Activated CD4-positive, CD25-positive, alpha-beta regulatory T cell treated with anti-CD3 and anti-CD28 coated beads, Interleukin-2, amount 50 U/mL, for 16 hours (primary cell): Measurements from ENCODE around the gene PPP1CA.

Source experiments
- DNase-seq: peaks from one replicate; pipeline ENCODE4 v3.0.0-alpha.2; 2020; ENCODE audit warnings: low read depth, low spot score

PPP1CA gene

DNA sequence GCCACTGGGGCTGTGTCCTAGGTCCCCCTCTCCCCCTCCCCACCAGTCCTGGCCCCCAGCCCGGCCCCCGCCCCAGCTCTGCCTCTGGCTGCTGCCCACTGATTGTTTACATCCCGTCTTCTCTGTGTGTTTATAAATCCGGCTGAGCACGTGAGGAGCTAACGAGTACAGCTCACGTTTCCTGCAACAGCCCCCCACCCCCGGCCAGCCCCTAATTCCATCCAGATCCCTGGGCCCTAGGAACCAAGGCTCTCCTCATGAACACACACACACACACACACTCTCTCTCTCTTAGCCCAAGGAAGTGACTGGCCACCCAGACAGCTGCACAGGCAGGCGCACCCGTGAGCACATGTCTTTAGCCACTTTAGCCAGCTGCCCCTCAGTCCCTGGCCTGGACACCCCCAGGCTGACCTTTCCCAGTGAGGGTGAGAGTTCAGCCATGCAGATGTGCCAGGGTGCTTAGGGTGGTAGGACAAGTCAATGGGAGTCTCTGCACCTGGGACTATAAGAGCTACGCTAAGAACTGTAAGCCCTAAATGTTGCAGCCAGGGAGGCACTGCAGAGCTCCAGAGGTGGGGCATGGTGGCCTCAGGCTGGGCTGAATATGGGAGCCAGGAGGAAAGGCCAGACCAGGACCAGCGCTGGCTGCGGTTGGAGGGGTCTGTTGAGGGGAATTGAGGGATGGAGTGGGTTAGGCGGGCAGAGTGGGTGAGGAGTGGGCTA is 31.1 kb downstream of the PPP1CA start:
- no peak for DNase-seq

DNA sequence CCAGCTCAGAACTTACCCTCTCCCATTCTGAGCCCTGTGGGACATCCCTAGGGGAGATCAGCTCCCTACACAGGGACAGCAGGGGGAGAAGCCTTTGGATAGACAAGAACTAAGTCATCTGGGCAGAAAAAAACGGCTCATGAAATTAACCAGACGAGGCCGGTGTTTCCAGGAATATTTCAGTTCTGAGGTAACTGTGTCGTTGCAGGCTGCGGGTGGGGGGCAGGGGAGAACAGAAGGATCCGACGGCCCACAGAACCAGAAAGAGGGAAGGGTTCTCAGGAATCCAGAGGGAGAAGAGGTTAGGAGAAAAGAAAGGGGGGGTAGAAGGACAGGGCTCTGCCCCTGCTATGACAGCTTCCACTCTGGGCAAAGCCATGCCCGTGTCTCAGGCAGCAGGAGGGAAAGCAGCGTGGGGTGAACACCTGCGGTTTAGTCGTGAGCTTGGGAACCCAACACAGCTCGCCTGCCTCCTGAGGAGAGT is 31.8 kb downstream of the PPP1CA start:
- no peak for DNase-seq

DNA sequence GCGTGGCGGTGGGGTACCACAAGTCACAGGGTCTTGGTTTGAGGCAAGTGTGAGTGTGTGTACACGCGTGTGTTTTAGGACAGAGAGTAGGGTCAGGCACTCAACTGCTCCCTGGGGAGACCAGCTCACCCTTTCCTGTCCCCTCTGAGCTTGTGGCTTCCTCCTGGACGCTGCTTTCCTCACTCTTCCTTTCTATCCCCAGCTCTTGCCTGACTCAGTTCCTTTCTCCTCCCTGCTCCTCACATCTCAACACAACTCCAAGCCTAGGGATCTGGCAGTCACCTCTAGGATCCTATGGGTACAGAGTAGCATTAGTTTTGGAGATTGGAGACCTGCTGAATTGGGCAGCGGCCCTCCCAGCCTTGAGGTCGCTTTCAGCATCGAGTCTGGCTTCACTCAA is 32.4 kb downstream of the PPP1CA start:
- no peak for DNase-seq

DNA sequence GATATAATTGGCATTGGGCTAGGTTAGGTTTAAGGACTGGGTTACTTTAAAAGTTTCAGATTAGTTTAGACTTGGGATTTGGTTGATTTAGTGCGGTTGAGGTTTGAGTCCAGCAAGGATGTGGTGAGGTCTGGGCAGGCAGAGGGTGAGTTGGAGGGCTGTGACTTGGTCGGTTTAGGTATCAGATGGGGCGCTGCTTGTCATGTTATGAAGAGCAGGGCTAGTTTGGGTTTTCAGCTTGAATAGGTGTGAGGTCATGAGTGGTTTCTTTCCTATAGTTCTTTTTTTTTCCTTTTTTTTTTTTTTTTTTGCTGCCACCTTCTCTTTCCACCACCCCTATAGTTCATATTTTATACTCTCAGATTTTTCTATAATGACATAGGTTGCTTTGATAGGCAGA is 33.0 kb downstream of the PPP1CA start:
- no peak for DNase-seq

DNA sequence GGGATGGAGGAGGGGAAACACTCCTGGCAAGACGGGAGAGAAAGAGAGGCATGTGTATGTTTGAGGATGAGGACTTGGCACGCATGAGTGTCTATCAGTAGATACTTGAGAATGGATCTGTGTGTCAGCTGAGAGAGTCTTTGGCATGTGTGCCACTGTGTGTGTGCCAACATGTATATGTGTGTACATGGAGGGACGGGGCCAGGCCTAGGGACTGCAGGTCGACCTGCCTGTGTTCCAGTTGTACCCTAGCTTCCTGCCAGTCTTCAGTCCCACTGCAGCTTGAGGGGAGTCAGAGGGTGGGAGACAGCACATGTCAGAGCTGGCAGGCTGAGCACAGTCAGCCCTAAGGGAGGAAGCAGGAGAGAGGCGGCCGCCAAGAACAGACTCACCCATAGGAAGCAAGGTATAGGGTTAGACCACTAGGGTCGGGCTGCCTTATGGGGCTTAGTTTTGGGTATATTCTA is 33.9 kb downstream of the PPP1CA start:
- no peak for DNase-seq

DNA sequence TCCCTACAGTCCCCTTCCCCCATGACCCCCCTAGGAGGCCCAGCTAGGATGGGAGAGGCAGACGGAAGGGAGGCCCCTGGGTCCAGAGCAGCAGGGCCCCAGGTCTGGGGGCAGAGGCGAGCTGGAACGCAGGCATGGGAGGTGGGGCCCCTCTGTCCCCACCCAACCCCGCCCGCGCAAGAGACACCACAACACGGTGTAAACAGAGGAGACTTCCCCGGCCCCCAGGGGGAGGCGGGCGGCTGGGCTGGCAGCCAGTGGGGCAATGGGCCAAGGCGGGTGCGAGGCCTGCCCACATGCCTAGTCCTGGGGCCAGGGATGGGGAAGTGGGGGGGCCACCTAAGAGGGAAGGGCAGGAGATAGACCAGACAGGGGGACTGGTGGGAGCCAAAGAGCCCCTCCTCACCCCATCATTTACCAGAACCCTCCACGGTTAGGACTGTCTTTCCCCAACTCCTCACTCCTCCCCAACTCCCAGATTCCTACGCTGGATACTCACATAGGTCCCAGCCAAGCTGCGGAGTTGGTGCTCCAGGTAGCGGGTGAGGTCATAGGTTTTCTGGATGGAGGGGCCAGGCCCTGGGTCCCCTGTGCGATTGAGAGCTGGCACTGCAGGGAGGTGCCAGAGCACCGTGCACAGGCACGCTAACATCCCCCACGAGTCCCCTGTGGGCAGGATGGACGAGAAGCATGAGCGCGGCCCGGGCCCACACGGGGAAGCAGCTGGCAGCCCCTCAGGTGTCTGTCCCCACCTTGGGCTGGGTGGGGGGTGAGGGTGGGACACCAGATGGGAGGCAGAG is 34.5 kb downstream of the PPP1CA start:
- DNase-seq, result no peak

DNA sequence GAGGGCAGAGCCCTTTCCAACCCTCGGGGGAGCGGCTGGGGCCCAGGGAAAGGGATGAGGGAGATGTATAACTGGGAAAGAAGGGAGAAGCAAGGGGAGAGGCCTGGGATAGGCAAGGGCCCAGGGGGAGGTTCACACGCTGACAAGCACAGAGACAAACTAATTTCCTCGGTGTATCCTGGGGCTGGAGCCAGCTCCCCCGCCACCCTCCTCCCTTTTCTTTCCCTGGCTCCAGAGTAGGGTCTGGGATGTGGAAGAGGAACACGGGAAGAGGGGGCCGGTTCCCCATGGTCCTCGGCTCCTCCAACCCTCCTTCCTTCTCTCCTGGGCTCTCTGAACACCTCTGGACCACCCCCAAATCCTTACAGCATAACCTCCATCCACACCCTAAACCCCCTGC is 35.1 kb downstream of the PPP1CA start:
- no peak for DNase-seq

DNA sequence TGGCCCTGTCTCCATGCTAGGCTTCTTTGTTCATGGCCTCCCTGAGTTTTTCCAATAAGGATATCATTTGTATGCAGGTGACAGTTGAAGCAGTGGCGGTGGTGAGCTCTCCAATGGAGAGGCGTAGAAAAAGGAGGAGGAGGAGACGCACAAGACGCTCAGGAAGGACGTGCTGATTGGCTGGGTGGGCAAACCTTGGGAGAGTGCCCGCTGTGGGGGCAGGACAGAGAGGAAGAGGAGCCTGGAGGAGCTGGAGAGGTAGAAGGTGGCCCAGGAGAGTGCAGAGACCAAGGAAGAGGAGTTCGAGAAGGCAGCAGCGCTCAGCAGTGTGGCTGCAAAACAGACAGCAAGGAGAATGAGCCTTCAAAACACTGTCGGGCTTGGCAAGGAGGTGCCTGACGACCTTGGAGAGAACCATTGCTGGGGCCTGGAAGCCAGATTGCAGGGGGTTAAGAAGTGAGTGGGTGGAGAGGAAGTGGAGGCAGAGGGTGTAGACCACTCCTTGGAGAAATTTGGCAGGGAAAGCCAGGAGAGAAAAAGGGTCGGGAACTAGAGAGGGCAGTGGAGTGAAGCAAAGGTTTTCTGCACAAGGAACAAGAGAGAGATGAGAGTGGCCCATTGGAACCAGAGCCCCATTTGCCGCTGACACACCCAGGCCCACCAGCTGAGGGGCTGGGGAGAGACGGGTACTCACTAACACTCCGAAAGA is 35.8 kb downstream of the PPP1CA start:
- no peak for DNase-seq

DNA sequence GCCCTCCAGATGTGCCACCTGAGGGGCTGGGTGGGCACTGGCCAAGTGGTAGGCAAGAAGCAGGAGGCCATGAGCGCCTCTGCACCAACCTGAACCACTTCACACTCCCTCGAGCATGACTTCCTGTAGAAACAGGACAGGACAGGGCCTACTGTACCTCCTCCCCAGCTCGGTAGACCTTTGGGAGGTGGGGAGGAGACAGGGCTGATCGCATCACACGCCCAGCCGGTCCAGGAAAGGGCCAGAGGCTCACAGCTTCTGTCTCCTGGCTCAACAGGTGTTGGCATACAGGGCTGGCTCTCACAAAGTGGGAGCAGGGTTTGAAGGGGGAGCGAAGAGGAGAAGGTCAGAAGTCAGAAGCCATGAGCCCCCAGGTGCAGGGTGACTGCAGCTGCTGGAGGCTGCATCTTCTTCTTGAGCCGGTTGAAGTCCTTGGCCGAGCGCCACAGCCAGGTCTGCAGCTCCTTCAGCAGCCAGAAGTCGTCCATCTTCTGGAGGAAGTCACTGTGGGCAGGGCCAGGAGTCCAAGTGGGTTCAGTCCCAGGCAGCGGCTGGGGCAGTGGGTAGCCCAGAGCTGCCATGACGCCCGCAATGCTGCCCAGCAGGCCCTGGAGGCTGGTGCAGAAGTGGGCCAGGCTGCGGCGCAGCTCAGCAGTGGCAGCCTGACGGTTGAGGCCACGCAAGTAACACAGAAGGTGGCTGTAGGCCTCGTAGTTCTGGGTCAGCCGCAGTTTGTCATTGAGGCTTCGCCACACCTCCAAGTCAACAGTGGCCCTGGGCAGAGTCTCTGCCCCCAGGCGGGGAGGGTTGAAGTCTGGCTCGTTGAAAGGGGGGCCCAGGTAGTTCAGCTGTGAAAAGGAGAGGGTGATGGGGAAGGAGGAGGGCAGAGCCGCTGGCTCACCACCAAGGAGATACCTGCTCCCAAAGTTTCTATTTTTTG is 36.6 kb downstream of the PPP1CA start:
- no peak for DNase-seq

DNA sequence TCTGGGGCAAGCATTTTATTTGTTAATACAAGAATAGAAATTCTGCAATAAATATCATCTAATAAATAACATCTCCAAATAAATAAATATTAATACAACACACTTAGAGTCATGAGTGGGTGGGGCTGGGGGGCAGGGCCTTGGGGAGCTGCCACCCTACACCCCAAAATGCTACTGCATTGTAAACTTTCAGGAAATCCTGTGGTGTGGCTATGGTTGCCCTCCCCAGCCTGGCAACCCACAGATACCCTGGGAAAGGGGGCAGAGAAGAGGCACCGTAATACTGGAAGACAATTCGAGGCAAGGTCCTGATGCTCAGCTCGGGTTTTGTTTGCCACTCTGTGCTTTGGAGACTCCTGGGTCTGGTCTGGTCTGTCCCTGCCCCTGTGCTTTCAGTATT is 37.5 kb downstream of the PPP1CA start:
- DNase-seq, result no peak

DNA sequence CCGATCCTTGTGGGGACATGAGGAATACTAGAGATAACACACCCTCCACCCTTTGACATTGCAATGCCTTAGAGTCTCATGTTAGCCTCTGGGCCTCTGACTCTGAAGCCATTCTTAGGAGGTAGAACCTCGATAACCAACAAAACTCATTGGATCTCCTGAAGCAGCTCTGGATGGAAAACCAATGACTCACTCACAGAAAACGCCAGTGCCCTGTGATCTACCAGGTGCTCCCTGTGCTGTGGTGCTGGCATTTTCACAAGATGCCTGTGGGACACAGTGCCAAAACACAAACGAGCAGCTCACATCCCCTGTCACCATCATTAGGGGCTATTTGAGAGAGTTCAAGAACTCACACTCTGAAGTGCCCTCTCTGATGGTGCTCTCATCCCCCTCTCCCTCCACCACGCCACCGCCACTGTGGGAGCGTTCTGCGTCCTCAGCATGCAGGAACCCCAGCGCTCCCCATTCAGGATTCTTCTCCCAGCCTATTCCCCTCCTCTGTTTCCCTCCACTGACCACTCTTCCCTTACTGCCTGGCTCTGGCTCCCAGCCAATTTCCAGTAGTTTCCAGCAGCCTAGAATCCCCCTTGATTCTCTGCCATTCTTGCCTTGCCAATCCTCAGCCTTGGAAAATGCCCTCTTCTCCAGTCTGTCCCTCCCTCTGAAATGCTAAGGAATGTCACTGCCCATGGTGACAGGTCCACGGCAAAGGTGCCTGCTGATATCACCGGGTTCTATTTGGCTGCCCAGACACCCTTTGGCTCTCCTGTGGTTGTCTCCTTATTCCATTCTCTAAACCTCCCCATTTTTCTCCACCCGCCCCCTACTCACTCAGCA is 43.6 kb downstream of the PPP1CA start:
- DNase-seq, result no peak

DNA sequence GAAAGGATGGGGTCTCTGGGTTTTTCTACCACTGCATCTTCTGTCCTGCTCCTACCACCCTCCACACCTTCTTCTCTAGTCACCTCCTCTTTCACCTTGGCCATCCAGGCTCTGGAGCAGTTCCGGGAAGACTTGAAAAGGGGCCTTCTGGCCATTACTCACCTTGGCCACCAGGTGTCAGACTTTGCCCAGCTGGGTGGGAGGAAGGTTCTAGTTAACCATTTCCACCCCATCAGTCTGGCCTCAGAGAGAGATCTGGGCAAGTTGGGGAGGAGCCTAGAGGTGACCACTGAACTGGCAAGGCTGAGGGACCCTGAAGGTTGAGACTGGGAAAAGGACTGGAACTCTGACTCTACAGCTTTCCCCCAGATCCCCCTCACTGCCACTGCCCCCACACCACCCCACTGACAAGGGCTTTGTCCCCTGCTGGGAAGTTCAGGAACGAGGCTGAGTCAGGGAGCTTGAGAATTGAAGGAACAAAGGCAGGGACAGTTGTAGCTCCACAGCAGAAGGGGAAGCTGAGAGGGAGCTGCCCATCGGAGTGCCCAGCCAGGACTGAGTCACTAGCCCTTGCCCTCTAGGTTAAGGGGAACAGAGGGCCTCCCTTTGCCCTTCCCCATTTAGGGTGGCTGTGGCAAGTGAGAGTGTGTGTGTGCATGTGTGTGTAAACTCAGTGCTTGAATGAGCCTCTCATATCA is 44.6 kb downstream of the PPP1CA start:
- DNase-seq, result peak; percentile 59

DNA sequence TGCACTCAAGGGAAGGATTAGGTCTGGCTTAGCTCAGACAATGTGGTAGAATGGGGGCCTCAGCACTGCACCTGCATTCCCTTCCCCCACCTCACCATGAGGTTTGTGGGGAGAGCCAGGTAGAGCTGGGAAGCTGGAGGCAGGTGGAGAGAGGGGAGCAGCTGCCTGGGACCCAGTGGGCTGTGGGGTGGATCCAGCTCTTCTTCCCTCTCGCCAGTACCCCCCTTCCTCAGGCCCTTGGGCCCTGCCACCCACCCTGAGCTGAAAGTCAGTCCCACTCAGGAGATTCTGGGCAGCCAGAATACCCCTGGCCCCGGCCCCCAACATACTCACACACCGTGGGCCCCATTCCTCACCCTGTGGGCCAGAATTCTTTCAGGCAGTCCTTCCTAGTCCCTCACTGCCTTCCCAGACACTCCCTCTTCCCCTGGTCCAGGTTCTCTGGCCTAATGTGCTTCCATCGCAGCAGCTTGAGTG is 45.2 kb downstream of the PPP1CA start:
- no peak for DNase-seq

DNA sequence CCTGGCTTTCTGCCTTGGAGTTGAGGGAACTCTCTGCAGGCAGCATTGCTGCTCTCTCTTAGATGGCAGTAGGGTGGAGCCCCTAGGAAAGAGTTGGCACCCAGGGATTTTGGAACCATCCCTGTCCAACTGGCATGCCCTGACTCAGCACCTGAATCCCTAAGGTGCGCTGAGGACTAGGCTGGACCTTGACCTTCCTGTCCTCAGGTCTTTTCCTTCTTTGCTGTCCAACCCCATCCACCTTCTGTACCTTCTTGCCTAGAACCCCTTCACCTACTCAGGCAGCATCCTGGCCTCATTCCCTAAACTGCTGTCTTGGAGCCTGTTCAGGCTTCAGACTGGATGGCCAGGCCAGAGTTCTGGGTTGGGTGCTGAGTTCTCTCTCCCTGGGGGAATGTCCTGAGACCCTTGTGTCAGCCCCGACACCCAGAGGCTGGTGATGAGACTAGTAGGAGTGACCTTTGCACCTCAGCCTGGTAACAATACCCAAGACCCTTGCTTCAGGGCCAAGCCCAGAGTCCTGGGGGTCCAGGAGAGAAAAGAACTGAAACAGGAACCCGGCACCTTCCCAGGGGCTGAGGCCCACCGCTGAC is 45.8 kb downstream of the PPP1CA start:
- no peak for DNase-seq

DNA sequence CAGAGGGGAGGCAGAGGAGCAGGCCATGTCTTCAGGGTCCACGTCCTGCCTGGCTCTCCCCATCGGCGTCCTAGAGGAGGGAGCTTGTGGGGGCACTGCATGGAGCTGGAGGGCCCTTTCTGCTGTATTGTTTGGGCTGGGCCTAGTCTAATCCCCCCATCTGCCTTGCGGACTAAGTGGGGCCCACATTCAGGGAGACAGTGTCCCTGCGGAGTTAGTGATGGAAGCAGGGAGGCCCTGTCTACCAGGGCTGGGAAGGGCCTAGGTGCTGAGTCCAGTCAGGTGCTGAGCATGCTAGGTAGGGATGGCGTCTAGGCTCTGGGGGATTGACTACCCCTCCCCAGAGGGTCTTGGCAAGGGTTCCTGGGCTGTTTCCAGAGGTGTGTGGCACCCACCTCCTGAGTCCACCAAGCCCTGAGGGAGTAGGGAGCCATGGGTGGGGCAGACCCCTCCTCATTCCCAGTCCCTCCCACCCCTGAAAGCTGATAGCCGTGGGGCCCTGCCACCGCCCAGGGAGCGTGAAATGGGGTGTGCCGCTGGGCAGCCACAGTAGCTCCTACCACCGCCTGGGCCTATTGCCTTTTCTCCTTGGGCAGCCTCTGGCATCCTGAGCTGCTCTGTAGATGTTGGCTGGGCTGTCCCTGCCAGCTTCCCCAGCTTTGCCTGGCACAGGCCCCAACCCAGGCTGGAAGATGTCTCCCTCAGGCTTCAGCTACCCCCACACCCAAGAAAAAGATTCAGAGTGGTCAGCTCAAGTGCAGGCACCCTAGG is 46.5 kb downstream of the PPP1CA start:
- no peak for DNase-seq

DNA sequence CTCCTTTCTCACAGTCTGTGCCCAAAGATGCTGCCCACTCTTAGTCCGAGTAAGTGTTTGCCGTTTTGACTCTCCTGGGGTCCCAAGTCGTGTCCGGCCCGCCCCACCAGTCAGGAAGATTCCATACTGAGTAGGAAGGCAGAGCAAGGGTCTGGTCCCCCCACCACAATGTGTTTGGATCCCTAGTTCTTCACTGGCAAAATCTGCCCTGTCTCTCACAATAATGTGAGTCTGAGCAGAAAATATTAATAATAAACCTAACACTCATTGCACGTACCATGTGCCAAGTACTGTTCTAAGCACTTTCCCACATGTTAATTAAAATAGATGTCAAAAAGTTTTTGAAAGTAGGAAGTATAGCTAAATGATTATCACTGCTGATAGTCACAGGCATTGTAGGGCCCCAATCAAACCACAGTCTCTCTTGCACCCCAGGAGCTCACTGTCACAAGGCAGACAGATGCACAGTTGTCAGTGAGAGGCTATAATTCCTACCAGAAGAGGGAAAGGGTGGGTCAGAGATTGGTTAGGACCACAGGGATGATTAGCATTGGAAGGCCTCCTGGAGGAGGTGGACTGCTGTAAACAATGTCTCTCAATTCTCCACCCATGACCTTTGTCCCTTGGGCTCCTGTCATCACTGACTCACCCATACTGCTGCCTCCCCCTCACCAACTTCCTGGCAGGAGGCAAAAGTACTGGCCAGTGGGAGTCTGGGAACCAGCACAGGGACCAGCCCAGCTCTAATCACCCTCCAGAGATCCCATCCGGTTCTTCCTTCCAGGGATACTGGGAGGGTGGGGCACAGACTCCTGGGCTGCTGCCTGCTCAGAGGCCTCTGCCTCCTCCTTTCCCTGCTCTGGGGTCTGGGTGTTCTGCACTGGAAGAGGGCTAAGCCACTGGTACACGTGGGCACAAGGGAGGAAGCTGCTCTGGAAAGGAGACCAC is 47.3 kb downstream of the PPP1CA start:
- no peak for DNase-seq
